D341Med (cell line): Measurements from ENCODE around the gene IFT80.
"Not testable (repeated sequence)": the region's sequence is repeated elsewhere in the genome, so short reads cannot be mapped to it uniquely, and the experiment has no call there.

ENCODE experiments used
- DNase-seq: peaks from one replicate; pipeline ENCODE4 v3.0.0; 2012; ENCODE audit warnings: low spot score

The IFT80 gene

DNA sequence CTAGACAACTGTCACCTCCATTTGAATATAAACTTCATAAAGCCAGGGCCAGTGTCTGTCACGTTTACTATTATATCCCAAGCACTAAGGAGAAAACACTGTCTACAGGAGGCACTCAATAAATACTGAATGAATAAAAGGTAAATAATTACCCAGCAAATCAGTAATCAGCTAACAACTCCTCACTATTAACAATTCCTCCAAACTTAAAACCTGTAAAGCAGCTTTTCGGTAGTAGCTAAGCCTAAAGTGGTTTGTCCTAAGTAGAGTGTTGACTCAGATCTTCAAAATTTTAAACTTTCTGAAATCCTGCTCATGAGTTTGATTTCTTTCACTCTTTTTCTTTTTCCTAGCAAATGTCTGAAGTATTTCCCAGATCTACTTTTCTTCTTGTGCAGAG, 133.9 kb downstream of the IFT80 start:
- DNase-seq: no peak

DNA sequence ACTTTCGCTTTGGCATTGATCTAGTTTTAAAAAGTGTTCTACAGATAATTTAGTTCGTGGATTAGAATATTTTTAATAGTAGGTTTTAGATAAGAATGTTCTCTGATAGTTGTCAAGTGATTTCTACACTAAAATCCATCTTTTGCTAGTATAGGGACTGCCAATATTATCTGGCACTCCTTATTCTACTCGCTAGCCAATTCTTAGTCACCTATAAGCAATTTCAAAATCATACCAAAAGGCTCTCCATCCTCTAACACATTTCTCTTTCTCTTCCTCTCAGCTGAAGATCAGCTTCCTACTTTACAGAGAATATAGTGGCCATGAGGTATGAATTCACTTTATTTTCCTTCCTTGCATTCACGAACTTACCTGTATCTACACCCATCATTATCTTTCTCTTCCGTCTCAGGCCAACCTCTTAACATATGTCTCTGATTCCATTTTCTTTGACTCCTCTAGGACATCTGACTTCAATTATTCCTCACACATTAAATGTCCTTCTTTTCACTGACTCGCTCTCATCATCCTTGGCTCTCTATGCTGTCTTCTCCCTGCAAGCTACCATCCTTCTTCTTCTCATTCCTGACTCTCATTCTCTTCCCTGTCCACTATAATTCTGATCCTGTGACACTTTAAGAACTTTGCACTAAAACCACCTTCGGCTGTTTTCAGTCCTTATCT, 138.3 kb downstream of the IFT80 start:
- DNase-seq: no peak

DNA sequence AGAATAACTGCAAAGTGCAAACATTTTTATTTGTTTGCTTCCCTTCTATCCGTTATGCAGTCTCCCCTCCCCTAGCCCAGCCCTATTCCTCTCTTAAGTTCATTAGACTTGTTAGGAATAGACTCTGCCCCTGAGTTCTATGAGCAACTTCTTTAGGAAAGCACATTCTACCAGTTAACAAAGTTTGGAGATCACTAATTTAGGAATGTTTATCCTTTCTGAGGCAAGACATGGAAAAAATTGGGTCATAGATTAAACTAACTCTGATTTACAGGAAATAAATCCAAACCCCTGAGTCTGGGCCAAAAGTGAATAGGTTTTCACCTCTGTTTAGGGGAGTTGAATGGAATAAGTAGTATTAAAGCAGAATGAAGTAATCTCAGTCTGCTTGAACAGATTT, 139.4 kb downstream of the IFT80 start:
- no peak for DNase-seq

DNA sequence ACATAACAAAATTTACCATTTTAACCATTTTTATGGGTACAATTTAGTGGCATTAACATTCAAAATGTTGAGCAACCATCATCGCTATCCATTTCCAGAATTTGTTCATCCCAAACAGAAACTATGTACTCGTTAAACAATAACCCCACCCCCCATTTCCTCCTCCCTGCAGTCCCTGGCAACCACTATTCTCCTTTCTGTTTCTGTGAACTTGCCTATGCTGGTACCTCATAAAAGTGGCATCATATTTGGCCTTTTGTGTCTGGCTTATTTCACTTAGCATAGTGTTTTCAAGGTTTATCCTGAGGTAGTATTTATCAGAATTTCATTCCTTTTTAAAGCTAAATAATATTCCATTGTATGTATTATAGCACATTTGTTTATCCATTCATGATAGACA, 141.4 kb downstream of the IFT80 start:
- DNase-seq: no peak

DNA sequence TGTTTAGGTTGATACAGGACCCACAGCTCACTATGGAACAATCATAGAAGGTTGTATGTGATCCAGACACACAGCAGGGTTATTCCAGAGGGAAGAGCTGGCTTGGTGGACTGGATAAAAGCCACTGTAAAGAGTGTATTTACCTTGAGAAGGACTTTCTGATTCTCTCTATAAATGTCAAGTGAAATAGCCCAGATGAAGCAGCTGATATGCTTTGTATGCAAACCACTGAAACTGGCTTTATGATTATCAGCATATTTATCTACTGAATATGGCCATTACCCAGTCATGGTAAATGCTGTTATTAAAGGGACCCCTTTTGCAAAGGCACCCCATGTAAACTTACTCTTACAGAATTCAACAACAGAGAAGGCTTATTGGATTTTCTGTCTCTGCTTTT, 145.7 kb downstream of the IFT80 start:
- no peak for DNase-seq

DNA sequence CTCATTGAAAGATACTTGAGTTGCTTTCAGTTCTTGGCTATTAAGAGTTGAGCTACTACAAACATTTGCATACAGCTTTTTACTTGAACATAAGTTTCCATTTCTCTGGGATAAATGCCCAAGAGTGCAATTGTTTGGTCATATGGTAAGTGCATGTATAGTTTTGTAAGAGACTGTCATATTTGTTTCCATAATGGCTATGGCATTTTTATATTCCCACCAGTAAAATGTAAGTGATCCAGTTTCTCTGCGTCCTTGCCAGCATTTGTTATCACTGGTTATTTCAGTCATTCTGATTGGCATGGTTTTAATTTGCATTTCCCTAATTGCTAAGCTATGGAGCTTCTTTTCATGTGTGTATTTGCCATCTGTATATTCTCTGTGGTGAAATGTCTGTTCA, 151.3 kb downstream of the IFT80 start:
- no peak for DNase-seq

DNA sequence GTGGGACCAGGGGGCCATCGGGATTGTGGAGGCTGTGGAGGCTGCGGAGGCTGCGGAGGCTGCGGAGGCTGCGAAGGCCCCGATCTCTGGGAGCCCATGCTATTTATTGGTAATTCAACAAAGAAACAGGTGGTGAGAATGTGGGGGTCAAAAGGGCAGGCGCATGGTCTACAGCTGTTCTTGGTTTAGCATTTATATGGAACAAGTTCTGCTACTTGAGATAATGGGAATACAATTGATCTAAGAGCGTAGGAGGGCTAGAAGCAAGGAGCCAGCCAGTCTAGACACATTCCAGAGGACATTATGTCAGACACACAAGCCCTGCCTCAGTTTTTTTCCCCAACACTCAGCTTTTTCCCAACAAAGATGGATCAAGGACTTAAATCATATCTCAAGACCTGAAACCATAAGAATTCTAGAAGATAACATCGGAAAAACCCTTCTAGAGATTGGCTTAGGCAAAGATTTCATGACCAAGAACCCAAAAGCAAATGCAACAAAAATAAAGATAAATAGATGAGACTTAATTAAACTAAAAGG, 153.7 kb downstream of the IFT80 start:
- no peak for DNase-seq

DNA sequence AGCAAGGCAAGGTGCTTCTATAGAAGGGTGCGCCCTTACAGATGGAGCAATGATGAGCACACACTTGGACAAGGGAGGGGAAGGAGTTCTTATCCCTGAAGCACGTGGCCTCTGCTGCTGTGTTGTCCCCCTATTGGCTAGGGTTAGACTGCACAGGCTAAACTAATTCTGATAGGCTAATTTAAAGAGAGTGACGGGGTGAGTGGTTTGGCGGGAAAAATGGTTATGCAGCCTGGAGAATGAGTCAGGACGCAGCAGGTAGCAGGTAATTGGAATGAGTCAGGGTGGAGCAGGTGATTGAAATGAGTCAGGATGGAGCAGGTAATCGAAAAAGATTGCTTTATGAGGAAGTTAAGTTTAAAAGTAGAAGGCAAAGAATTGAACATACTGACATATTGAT, 158.3 kb downstream of the IFT80 start:
- not testable (repeated sequence) for DNase-seq

DNA sequence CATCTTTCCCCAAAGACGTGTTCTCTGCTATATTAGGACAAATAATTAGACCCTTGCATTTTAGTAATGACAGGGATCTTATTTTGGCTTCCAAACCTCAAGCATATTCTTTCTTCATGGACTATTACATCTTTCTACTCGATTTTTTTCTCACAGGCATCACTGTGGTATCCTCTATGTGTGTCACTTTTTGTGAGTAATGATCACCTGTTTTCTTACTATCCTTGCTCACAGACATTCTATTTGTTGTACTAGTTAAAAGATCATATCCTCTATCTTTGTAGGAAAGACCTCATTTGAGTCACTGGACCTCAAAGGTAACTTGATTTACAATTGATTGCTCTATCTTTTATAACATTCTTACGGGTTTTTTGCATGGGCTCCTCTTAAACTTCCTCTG, 167.0 kb downstream of the IFT80 start:
- DNase-seq: no peak

DNA sequence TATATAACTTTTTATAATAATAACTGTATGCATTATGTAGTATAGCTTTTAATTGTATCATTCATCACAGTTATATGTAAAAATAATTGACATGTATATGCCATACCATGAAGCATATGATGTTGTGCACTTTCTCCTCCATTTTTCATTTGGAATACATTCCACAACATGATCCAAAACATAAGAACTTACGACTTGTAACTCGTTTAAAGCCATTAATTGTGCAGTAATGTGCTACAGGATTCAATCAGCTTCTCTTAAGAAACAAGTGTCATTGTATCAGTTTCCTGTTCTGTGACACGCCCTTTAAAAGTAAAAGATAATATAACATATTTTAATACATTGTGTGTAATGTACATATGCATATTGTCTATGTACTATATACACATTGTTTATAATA, 171.6 kb downstream of the IFT80 start:
- no peak for DNase-seq

DNA sequence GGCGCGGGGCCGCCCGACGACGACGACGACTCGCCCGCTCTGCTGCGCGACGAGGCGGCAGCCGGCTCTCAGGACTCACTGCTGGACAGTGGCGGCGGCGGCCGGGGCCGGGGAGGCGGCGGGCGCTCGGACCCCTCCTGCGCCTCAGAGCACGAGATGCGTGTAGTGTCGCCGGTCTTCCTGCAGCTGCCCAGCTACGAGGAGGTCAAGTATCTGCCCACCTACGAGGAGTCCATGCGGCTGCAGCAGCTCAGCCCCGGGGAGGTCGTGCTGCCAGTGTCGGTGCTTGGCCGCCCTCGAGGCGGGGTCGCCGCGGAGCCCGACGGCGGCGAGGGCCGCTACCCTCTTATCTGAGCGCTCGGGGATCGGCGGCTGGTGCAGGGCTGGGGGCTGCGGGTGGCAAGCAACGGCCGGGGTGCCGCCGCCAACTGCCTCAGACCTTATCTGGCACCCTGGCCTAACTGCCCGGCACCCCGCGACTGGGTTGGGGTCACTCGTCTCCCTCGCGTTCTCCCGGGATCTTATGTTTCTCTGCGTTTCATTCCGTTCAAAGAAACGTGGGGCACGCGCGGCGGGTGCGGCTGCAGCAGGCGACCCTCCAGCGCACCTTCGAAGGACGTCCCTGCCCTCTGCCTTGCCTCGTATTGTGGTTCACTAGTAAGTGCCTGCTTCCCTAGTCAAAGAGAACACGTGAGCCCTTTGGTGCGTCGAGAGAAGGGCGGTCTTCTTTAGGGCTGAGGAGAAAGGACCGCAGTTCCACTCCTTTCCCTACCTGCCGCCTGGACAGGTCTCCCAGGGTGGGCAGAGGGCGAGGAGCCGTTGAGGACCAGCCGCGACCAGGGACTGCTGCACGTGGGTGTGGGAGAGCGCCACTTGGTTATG, 172.8 kb downstream of the IFT80 start:
- DNase-seq: peak; percentile 65

DNA sequence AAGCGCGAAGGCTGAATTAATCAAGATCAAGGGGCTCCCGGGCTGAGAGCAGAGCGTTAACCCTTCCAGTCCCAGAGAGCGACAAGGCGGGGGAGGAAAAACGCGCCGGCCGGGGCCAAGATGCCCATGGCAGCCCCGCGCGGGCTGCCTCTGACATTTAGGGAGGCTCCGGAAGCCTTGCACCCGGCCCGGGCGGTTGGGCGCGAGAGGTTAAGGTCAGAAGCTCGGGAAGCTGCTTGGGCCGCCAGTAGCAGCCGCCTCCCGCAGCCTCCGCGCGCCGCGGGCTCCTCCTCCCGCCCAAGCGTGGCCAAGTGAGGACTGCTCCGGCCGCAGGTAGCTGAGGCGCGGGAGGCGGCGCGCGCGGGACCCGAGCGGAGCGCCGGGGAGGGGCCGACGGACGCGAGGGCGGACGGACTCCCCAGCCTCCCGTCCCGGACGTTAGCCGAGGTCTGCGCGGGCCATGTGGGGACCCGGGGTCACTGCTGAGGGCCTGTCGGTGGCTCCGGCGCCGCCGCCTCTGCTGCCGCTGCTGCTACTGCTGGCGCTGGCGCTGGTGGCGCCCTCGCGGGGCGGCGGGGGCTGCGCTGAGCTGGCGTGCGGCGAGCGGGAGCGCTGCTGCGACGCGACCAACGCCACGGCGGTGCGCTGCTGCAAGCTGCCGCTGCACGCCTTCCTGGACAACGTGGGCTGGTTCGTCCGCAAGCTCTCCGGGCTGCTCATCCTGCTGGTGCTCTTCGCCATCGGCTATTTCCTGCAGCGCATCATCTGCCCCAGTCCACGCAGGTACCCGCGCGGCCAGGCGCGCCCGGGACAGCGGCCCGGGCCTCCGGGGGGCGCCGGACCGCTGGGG, 173.6 kb downstream of the IFT80 start, which contains the start of gene C3orf80:
Gene C3orf80, plus strand, starts transcription at position 247 of the 850 bp plus-strand sequence. Its CDS starts 214 bp downstream, at position 461.
- DNase-seq: peak; percentile 90

DNA sequence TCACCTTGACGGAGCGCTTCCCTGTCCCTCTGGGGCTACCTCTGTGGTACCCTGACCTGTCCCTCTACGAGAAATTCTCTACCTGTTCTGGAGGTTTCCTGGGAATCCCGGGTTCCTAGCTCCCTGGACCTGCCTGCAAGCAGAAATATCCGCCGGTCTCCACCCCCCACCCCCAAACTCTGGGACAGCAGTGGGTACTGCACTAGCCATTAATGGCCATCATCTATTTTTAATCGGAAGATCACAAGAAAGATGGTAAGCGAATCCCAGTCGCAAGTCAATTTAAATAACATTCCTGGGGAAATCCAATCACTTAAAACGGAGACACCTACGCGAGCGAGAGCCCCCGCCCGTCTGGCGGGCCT, 174.2 kb downstream of the IFT80 start:
- DNase-seq: no peak

DNA sequence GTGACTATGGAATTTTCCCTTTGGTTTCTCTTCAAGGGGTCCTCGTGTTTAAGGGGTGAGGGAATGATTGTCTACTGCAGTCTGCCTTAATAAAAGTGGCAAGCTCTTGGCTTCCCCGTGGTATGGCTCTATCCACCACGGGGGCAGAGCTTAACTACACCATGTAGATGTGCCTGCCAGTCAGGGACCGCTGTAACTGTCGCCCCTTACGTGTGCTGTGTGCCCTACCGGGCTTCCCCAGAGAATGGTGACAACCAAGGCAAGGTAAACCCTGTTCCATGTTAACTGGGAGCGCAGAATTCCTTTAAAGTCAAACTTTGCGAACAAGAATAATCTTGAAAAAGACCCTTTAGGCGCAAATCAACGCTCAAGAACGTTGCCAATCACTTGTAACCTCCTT, 174.8 kb downstream of the IFT80 start:
- DNase-seq: no peak

DNA sequence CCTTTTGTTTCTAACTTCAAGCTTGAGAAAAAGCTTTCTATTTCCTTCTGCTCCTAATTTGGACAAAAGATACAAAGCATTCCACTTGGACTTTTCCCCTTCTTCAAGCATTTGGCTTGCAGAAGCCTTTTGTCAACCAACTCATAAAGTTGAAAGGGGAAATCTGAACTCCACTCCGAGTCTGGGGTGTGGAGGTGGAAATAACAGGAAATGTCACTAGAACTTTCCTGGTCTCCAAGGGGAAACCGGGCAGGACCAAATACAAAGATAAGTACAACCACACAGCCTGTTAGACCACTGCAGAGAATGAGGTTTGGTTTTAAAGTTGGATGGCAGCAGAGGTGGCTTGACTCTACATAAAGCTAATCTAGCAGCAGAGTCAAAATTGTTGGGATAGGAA, 178.0 kb downstream of the IFT80 start:
- no peak for DNase-seq

DNA sequence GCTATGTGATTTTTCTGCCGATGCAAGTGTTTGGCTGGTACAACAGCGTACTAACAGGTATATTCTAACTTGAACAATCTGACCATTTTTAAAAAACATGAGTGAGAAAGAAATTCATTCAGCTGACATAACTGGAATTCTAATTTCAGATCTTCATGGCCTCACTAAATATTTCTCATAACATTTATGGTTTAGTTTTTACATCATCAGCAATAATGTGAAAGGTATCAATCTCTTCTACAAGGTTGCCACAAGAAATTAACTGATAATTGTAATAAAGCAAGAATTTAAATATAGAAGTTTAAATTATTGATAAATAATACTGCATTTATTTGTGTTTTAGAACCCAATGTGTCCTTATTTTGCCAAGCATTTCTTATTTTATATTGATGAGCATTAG, 179.0 kb downstream of the IFT80 start:
- DNase-seq: no peak

DNA sequence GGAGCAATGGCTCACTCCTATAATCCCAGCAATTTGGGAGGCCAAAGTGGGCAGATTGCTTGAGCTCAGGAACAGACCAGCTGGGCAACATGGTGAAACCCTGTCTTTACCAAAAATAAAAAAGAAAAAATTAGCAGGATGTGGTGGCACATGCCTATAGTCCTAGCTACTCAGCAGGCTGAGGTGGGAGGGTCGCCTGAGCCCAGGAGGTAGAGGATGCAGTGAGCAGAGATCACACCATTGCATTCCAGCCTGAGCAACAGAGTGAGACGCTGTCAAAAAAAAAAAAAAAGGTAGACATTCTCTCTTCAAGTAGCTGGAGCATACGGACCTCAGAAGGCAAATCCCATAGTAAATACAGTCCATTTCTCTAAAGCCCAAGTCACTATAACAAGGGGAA, 180.9 kb downstream of the IFT80 start:
- DNase-seq: no peak

DNA sequence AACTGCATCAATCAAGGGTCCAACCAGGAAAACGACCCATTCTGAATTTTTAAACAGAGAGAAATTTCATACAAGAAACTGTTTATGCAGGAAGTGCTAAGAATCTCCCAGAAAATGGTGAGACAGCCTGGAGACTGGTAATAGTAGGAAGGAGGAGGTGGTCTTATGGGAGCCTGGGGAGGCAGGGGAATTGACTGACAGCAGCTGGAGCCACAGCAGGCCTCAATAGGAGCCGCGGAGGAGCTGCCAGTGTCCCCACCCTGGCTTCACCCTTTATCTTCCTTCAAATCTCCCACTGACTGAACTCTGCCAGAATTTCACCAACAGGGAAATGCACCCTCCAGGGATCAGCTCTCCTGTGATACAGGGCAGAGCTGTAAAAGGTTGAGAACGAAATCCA, 181.3 kb downstream of the IFT80 start:
- DNase-seq: no peak

DNA sequence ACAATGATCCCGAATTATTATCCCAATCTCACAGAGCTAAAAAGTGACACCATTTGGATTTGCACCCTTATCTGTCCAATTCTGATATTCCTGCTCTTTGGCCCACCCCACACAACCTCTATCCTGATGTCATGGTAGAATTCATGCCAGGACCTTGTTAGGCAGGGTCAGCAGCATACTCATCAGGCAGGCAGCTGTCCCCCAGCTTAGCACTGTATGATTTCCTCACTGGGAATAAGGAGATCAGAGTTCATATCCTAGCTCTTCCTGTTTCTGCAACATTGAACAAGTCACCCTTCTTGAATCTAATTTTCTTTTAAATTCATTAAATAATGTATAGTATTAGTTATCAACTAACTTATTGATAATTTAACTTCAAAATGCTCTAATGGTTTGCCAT, 185.8 kb downstream of the IFT80 start:
- DNase-seq: no peak

DNA sequence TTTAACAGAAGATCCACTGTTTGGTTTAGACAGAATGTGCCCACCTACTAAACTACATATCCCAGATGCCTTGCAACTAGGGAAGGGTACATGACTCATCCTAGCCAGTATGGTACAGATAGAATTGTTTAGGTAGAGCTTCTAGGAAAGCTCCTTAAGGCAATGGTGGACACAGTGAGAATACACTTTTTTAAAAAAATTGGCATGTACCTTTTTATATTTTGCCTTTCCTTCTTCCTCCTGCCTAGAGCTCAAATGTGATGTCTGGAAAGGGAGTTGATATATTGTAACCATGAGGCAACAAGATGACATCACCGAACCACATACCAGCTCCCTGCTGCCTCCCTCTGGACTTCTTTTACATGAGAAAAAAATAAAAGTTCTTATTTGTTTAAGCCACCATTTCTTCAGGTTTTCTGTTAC, 188.2 kb downstream of the IFT80 start:
- DNase-seq: no peak

DNA sequence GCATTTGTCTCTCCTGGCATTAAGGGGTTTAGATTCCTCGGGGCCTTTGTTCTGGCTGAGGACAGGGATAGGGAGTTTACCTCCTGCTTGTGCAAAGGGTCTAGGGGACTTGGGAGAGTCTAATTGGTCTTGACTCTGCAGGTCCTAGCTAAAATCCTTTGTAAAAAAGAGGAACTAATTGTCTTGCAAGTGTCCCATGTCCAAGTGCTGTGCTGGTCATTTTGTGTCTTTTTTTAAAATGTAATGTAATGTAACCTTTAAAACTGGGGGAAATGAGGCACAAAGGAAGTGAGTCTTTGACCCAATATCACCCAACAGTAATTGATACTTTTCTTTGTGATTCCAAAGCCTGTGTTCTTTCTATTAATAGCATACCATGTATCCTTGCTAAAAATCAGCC, 188.7 kb downstream of the IFT80 start:
- DNase-seq: no peak
